ENCODE results near the gene TEX22.
A peak's percentile ranks its signal among the peaks of the same experiment; 100 is the strongest.

The TEX22 gene

DNA sequence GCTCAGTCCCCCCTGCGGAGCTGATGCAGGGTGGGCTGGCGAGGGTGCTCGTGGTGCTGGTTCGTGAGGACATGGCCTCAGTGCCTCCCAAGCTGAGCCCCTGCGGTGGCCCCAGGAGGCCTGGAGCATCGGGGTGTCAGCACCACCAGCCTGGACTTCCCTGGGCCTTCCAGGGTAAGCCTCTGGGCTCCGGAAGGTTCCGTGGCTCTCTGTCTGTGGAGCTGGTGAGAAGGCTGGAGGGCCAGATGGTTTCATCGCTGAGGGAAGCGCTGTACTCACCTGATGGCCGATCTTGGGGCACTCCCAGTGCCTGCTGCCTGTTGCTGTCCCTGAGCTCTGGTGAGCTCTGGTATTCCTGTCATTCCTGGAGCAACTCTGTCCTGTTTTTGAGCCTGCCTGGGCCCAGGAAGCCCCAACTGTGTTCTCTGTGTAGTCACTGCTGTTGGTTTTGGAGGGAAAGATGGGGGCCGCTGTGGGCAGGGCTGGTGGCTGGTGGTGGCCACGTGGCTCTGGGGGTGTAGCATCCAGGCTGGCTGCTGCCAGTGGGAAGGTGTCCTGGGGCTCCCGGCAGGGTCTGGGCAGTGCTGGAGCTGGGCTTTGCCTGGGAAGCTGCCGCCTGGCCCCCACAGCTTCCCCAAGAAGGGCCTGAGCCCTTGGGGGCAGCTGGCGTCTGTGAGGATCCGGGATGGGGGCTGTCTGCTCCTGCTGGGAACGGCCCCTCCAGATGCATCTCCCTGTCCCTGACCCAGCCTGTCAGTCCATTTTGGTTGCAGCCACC lies 39.6 kb downstream of the TEX22 start:
- DNase-seq (ENCODE audit: low read depth in 1 of 2, low spot score in 1 of 2): no peak

DNA sequence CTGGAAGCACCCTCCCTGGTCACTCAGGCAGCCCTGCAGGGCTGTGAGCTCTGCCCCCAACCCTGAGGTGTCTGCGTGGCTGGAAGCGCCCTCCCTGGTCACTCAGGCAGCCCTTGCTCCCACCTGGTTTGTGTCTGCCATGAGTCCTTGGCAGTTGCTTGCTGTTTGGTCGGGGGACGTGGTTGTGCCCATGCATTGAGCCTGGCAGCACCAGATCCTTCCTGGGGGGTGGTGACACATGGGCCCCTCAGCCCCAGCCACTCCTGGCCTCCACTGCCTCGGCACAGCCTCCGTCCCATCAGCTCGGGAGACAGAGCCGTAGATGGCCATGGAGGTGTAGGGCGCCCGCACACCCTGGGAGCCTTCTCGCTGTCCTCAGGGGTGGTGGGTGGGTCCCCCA lies 40.8 kb downstream of the TEX22 start:
- no peak for DNase-seq (ENCODE audit: low read depth in 1 of 2, low spot score in 1 of 2)

DNA sequence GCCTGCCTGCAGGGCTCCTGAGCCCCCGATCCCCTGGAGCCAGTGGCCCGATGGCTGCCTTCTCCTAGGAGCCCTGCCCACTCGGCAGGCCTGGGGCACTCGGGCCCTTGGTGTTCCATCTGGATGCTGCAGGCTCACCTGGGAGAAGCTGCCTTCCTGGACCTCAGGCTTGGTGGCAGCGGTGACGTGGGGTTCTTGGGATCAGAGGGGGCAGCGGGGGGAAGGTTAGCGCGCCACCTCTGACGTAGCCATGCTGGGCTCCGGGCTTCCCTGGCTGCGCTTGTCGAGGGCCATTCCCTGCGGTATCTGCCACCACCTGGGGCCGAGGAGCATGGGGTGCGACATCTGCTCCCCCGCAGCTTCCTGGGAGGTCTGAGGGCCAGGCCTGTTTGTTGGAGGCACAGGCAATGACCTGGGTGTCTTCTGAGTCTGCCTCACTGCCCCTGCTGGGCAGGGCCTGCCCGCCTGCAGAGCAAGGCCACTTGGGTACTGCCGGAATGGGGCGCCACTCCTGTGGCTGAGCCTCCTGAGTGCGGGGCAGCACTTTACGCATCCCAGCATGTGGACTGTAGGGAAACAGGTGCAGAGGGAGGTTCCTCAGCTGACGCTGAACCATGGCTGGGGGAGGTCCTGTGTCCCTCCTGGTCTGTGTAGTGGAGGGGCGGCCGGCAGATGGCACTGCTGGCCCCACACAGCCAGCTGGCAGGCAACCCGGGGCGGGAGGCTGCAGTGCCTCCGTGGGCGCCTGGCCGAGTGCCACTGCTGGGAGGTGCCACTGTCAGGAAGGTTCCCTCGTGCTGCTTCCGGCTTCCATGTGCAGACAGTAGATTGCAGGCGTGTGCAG lies 41.6 kb downstream of the TEX22 start:
- DNase-seq (ENCODE audit: low read depth in 1 of 2, low spot score in 1 of 2): no peak

DNA sequence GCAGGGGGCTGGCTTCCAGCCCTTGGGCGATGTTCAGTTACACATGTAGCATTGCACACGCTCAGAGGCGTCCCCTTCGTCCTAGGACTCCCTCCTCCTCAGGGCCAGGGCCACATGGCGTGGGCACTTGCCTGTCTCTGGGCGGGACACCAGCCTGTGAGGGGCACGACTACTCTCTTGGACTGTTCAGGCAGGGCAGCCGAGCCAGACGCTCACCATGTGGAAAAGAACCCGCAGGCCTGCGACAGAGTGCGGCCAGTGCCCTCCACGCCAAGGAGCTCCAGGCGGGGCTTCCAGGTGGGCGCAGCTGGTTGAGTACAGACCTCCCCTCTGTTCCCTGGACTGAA lies 42.2 kb downstream of the TEX22 start:
- DNase-seq (ENCODE audit: low read depth in 1 of 2, low spot score in 1 of 2): no peak

DNA sequence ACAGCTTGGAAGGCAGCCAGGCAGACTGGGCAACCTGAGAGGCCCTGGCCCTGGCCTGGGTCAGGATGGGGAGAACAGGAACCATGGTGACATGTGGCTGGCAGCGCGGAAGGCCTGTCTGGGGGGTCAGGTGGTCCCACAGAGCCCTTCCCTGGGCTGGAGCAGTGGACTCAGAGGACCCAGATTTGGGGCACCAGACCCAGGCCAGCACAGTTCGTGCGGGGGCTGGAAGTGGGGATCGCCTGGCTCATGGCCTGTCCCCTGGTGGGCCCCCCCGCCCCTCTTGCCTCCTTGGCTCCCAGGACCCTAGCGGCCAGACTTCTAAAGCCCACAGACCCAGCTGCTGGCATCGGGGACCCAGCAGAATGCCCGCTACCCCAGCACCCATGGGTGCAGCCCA lies 42.7 kb downstream of the TEX22 start:
- no peak for DNase-seq (ENCODE audit: low read depth in 1 of 2, low spot score in 1 of 2)

DNA sequence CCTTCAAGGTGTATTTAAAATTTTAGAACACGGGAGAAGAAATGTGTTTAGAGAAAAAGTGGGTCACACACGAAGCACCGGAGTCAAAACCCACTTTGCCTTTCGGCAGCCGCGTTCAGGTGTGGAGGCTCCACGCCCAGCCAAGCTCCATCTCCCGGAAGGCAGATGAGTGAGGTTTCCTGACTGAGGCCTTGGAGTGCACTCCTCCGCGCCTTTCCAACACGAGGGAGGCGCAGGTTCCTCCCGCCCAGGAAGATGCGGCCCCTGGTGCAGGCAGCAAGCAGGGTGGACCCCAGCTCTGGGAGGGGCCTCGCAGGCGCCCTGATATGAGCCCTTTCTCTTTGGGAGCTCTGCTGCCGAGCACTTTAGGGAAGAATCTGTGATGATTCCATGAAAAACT lies 43.8 kb downstream of the TEX22 start:
- no peak for DNase-seq (ENCODE audit: low read depth in 1 of 2, low spot score in 1 of 2)

DNA sequence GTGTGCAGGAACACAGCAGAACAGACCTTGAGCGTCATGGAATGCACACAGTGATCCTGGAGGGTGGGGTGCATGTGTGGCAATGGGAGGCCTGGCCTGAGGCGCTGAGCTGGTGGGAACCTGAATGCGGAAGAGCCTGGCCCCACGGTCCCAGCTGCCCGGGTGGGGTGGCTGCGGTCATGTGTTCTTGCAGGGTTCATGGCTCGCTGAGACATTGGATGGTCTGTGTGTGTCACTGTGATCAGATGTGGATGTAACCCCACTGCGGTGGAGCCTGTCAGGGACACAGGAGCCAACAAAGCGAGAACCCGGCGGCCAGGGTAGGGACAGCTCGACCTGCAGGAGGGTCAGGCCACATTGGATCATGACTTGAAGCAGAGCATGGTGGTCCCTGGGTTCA lies 44.5 kb downstream of the TEX22 start:
- no peak for DNase-seq (ENCODE audit: low read depth in 1 of 2, low spot score in 1 of 2)

DNA sequence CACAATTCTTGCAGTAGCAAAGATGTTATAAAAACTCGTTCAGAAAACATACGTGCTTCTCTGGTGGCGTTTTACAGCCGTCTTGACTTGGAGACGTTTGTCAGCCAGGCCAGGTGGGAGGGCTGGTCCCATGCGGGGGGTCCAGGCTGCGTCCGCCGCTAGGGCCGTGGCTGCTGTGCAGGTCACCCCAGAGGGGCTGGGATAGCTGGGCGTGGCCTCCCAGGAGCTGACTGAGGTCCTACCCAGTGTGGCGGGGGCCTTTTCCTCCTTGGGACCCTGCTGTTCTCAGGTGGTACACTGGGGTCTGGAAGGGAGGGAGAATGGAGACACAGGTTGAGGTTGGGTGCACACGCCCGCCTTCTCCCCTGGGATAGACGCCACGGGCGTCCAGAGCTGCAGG lies 46.5 kb downstream of the TEX22 start:
- DNase-seq (ENCODE audit: low read depth in 1 of 2, low spot score in 1 of 2): no peak

DNA sequence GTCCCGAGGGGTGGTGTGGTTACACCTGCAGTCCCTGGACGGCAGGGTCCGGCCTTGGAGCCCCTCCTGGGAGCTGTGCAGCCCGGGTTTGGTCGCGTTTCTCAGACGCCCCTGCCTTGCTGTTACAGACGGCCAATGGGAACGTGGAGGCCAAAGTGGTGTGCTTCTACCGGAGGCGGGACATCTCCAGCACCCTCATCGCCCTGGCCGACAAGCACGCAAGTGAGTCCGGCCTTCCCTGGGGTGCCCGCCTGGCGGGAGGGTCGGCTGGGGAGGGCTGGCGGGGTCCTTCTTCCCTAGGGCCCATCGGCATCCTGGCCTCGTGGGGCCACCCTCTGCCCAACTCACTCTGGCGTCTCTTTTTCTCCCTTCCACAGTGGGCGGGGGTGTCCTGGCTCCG lies 47.0 kb downstream of the TEX22 start:
- no peak for DNase-seq (ENCODE audit: low read depth in 1 of 2, low spot score in 1 of 2)

DNA sequence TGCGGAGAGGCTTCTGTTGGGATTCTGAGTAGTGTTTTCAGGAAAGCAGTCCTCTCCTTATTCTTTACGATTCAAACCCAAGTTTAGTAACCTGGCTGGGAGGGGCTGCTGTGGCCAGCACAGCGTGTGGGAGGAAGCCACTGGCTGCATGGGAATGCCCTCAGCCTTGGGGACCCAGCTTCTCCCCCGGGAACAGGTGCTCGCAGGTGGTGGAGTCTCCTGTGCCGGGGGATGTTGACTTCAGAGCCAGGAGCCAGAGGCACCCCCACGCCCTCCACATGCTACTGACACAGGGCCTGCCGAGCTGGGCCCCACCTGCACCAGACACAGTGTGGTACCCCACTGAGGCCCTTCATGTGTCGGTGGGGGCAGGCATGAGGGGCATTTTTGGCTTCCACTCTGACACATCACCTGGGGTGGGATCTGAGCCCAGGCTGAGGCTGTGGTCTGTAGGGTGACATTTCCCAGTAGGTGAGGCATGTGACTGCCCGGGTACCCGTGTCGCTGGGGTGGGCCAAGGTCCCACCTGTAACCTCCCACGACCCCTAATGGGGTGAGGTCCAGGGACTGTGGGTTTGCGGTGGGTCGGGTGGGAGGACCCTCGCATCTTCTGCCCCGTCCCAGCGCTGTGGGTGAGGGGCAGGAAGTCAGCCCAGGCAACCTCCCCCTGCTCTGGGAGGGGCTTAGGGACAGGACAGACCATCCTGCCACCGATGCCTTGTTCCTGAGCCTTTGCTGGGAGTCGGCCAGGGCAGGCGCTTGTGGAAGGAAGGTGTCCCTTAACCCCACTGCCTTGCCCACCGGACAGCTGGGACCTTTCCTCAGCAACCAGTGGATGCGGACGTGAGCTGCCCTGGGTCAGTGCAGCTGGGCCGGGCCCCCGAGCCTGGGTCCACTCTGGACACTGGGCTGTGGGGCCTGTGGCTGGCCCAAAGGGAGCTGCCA lies 47.8 kb downstream of the TEX22 start:
- DNase-seq (ENCODE audit: low read depth in 1 of 2, low spot score in 1 of 2): no peak

DNA sequence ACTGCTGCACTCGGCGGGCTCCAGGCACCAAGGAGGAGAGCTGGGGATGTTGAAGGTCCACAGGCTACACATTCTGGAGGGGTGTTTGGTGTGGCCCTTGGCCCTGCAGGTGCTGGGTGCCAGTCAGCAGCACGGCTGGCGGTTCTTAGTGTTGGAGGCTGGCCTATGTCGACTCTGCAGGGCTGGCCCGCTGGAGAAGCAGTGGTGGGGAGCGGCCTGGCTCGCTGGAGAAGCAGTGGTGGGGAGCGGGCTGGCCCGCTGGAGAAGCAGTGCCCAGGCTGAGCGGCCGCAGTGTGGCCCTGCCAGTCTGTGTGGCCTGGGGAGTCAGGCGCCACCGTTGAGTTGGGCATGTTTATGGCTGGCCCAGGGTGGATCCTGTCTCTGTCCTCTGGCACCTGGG lies 48.6 kb downstream of the TEX22 start:
- no peak for DNase-seq (ENCODE audit: low read depth in 1 of 2, low spot score in 1 of 2)

DNA sequence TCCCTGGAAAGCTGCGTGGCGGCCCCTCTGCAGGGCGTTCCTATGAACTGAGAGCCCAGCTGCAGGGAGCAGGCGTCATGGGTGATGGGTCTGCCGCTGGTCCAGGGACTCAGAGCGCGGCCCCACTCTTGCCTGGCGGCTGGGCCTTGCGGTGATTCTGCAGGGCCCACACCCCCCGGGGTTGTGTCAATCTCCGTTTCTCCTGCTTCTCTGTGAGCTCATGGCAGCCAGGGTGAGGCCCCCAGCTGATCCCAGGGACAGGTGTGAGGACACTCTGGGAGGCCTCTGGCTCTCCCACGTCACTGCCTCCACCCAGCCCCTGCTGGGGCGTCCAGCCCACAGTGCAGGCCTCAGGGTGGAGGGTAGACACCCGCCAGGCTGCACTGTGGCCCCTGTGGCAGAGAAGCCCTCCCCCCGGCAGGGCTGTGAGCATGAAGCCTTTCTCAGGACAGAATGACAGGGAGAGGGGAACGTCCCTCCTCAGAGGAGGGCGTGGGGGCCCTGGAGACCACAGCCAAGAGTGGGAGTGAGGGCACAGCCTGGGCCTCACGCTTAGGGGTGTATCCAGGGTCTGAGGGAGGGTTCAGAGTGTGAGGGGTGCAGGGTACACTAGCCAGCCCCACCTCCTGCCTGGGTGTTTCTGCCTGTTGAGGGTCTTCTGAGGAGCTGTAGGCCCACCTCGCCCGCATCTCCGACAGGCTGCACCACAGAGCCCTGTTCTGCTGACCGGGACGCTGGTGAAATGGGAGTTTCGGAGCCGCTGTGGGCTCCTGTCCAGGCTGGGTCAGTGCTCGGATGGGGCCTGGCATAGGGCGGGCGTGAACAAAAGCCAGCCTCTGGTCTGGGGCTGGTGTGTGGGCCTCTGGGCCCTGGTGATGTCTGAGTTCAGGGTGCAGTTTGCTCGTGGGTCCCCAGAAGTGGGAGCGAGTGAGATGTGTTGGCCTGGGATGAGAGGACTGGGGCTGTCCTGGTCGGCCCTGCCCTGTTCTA lies 49.6 kb downstream of the TEX22 start:
- DNase-seq (ENCODE audit: low read depth in 1 of 2, low spot score in 1 of 2): no peak

DNA sequence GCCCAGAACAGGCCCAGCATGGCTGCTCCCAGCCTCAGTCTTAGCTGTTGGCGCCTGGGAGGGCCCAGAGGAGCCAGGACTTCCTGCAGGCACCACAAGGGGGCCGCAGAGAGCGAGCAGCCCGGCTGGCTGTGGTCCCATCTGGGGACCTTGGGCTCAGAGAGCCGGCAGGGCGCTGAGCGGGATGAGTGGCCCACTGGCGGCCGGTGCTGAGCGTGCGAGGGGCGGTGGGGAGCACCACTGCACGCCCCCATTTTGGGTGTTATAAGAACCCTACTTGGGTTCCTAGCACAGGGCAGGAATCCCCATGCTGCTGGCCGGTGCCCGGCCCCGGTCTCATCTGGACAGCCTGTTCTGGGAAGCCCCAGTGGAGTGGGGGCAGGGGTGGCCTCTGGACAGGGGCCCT lies 50.4 kb downstream of the TEX22 start:
- peak; percentile 35 to 50 for DNase-seq (ENCODE audit: low read depth in 1 of 2, low spot score in 1 of 2)

DNA sequence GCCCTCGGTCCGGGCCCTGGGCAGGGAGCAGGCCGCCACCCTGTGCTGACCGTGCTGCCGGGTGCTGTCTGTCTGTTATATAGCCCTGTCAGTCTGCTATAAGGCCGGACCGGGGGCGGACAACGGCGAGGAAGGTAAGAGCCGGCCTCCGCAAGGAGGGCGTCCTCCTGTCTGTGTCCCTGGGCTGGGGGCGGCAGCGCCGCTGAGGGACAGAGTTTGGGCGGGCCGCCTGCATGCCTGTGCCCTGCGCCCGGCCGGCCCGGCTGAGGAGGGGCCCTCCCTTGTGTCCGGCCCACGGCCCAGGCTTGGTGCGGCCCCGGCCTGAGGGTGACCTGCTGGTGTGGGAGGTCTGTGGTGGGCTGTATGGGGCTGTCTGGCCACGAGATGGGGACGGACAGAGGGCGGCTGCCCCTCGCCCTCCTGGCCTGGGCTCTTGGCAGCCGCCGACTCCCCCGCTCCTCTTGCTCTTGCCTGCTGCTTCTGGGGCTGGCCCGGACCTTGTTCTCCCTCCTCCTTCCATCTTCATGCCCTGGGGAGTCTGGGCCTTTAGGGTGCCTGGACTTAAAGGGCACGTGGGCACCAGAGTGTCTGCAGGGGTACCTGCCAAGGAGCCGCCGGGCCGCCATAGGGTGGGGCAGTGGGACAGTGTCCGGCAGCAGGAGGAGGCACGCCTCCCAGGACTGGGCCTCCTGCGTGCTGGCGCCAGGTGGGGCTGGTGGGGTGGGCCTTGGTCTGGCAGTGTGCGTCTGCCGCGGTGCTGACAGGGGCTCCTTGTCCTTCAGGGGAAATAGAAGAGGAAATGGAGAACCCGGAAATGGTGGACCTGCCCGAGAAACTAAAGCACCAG lies 51.2 kb downstream of the TEX22 start:
- no peak for DNase-seq (ENCODE audit: low read depth in 1 of 2, low spot score in 1 of 2)

DNA sequence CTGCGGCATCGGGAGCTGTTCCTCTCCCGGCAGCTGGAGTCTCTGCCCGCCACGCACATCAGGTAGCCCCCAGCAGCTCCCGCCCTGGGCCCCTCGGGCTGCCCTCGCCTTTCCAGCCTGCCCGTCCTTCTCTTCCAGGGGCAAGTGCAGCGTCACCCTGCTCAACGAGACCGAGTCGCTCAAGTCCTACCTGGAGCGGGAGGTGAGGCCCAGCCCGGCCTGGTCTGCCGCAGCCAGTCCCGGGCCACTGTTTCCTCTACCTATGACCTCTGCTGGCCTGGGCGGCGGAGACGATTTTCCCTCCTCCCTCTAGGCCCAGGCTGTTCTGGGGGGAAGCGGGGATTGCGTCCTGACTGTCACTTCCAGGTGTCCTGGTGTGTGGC lies 51.8 kb downstream of the TEX22 start:
- DNase-seq (ENCODE audit: low read depth in 1 of 2, low spot score in 1 of 2): no peak

DNA sequence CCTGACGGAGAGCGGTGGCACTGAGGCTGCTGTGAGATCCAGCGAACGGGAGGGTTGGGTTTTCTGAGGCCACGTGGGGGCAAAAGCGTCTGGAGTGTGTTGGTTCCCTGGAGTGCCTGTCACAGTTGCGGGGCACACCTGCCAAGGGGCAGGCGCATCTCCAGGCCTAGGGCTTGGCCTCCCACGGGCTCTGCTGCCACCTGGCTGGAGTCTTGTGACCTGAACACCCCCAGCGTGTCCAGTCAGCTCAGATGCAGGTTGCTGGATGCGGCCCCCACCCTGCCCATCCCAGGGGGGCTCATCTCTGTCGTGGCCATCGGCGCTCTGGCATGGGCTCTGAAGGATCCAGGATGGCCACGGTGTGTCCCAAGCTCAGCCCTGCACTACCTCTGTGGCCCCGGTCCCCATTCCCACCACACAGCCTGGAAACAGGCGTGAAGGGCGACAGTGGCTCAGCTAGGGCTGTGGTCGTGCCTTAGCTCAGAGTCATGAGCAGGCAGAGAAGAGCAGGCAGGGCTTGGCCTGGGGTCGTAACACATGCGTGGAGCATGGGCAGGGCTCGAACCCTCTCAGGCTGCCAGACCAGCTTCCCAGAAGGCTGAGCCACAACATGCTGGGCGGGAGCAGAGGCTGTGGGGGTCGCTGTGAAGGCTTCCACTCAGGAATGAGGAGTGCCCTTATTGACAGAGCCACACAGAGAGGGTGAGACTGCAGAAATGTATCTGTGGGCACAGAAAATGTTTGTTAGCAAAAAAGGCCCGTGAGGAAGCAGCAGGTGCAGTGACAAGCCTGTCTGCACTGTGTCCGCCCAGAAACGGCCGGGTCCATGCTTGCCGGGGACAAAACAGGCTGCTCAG lies 52.8 kb downstream of the TEX22 start:
- DNase-seq (ENCODE audit: low read depth in 1 of 2, low spot score in 1 of 2): no peak

DNA sequence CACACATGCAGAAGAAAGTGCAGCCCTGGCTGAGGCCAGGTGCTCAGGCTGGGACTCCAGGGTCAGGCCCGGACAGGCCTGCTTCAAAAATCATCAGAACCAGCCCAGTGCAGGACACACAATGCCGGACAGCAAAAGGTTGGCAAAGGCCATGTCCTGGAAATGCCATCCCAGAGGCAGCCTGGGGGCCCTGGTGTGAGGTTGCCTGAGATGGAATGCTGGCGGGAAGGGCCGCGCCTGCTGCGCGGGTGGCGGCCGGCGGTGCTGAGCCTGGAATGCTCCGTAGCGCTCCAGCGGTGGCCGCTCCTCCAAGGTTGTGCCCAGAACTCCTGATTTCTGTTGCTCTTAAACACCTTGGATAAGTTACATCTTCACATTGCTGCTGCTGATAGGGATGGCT lies 54.6 kb downstream of the TEX22 start:
- no peak for DNase-seq (ENCODE audit: low read depth in 1 of 2, low spot score in 1 of 2)

DNA sequence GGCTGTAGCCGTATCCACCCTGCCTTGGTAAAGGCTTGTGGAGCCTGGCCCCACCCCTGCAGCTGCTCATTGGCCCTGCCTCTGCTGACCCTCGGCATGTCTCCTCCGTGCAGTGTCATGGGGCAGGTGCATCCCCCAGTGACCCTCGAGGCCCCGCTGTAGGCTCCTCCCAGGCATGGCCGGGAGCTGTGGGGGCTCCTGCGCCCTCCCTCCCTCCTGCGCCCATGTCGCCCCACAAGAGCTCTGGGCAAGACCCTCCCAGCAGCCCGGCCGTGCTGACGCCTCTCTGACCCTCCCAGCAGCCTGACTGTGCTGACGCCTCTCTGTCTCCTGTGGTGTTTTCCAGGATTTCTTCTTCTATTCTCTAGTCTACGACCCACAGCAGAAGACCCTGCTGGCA lies 55.5 kb downstream of the TEX22 start:
- no peak for DNase-seq (ENCODE audit: low read depth in 1 of 2, low spot score in 1 of 2)
